HepG2 (cell line): Measurements from ENCODE around the gene LDLRAD3. TPM values are rescaled to one million over a fixed set of nuclear protein-coding genes. Genes with fewer than 3 reads are reported as not detected.

Experiments used
- AGO2 ChIP-seq: fragments of 200-400 bp; formaldehyde crosslinking; optimal IDR thresholded peaks from 2 replicates; pipeline ENCODE3; 2017; ENCODE audit warnings: mild to moderate bottlenecking, low read depth, low read length, moderate library complexity
- JUN ChIP-seq: sonication (generic); formaldehyde crosslinking; IDR thresholded peaks from 2 replicates; pipeline ENCODE4 v1.4.0; 2020; ENCODE audit warnings: mild to moderate bottlenecking, missing genetic modification reagents
- NFIC ChIP-seq: IDR thresholded peaks from 2 replicates; pipeline ENCODE4 v1.6.1; 2012; ENCODE audit warnings: mild to moderate bottlenecking, low read length, inconsistent platforms
- polyA plus RNA-seq, 8 experiments: library from polyadenylated mRNA; depleted of rRNA in 3 of 8; stranded (reverse) in 7 of 8; unstranded in 1 of 8; fragments of >200 nt; fragmentation: Illumina TruSeq in 4 of 8; extraction: Trizol in 4 of 8; gene quantifications; 2 replicates each; pipeline versions ENCODE4 v1.2.1 to v1.2.3, GENCODE V29; 2011 to 2016; ENCODE audit warnings: low read depth in 4 of 8, missing spikeins in 1 of 8, mixed read lengths in 1 of 8; ENCODE audit not compliant: insufficient read depth in 1 of 8
- total RNA-seq, 5 experiments: library from RNA; depleted of rRNA; stranded (reverse); fragments of >200 nt; fragmentation: Illumina TruSeq; extraction: Trizol; gene quantifications; 2 replicates each; pipeline ENCODE4 v1.2.3, GENCODE V29; 2016; ENCODE audit warnings: low read depth in 1 of 5
- TF ChIP-seq, protein P1 (sequence below): sonication (generic); formaldehyde crosslinking; IDR thresholded peaks from one replicate; pipeline ENCODE4 v1.5.1; 2020; ENCODE audit warnings: mild to moderate bottlenecking, missing genetic modification reagents; ENCODE audit errors: not compliant biosample characterization
- TF ChIP-seq, protein P2 (sequence below): sonication (generic); formaldehyde crosslinking; IDR thresholded peaks from 2 replicates; pipeline ENCODE4 v1.8.1; 2023; ENCODE audit warnings: mild to moderate bottlenecking, missing genetic modification reagents

Gene LDLRAD3
- total and polyA plus RNA-seq, 2 of the 13 experiments (the other 11 are each of a cell fraction or from before 2014, with no cell fraction given) = 0.50 to 0.60 TPM

DNA sequence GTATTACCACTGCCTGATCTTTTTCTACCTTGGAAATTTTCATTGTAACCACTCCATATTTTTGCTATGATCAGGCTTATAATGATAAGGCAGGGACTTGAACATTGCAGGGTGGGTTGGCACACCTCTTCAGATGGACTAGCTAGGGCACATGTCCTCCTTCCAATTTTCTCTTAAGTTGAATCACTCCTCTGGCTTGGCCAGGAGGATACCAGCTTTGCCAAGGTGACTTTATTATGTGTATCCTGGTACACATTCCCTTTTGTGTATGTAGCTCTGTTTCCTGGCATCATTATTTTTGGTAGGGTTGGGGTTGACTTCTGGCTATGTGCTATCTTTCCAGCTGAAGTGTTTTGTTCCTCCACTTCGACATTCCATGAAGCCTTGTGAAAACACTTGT, 8.5 kb upstream of the LDLRAD3 start (continued):
- TF ChIP-seq, protein P1, sequence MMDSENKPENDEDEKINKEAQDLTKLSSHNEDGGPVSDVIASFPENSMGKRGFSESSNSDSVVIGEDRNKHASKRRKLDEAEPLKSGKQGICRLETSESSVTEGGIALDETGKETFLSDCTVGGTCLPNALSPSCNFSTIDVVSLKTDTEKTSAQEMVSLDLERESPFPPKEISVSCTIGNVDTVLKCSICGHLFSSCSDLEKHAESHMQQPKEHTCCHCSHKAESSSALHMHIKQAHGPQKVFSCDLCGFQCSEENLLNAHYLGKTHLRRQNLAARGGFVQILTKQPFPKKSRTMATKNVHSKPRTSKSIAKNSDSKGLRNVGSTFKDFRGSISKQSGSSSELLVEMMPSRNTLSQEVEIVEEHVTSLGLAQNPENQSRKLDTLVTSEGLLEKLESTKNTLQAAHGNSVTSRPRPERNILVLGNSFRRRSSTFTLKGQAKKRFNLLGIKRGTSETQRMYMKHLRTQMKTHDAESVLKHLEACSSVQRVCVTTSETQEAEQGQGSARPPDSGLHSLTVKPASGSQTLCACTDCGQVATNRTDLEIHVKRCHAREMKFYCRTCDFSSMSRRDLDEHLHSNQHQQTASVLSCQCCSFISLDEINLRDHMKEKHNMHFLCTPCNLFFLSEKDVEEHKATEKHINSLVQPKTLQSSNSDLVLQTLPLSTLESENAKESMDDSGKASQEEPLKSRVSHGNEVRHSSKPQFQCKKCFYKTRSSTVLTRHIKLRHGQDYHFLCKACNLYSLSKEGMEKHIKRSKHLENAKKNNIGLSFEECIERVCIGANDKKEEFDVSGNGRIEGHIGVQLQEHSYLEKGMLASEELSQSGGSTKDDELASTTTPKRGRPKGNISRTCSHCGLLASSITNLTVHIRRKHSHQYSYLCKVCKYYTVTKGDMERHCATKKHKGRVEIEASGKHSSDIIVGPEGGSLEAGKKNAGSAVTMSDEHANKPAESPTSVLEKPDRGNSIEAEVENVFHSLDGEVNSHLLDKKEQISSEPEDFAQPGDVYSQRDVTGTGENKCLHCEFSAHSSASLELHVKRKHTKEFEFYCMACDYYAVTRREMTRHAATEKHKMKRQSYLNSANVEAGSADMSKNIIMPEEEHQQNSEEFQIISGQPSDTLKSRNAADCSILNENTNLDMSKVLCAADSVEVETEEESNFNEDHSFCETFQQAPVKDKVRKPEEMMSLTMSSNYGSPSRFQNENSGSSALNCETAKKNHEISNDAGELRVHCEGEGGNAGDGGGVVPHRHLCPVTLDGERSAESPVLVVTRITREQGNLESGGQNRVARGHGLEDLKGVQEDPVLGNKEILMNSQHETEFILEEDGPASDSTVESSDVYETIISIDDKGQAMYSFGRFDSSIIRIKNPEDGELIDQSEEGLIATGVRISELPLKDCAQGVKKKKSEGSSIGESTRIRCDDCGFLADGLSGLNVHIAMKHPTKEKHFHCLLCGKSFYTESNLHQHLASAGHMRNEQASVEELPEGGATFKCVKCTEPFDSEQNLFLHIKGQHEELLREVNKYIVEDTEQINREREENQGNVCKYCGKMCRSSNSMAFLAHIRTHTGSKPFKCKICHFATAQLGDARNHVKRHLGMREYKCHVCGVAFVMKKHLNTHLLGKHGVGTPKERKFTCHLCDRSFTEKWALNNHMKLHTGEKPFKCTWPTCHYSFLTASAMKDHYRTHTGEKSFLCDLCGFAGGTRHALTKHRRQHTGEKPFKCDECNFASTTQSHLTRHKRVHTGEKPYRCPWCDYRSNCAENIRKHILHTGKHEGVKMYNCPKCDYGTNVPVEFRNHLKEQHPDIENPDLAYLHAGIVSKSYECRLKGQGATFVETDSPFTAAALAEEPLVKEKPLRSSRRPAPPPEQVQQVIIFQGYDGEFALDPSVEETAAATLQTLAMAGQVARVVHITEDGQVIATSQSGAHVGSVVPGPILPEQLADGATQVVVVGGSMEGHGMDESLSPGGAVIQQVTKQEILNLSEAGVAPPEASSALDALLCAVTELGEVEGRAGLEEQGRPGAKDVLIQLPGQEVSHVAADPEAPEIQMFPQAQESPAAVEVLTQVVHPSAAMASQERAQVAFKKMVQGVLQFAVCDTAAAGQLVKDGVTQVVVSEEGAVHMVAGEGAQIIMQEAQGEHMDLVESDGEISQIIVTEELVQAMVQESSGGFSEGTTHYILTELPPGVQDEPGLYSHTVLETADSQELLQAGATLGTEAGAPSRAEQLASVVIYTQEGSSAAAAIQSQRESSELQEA (CRISPR knock-in tag) = no peak
- TF ChIP-seq NFIC = no peak
- TF ChIP-seq JUN (CRISPR knock-in tag) = no peak
- no peak for TF ChIP-seq AGO2
- TF ChIP-seq, protein P2, sequence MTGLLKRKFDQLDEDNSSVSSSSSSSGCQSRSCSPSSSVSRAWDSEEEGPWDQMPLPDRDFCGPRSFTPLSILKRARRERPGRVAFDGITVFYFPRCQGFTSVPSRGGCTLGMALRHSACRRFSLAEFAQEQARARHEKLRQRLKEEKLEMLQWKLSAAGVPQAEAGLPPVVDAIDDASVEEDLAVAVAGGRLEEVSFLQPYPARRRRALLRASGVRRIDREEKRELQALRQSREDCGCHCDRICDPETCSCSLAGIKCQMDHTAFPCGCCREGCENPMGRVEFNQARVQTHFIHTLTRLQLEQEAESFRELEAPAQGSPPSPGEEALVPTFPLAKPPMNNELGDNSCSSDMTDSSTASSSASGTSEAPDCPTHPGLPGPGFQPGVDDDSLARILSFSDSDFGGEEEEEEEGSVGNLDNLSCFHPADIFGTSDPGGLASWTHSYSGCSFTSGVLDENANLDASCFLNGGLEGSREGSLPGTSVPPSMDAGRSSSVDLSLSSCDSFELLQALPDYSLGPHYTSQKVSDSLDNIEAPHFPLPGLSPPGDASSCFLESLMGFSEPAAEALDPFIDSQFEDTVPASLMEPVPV (CRISPR knock-in tag) = no peak
